HG03095 (cell line): Measurements from ENCODE around the gene GGT7.
"Not testable (repeated sequence)": the region's sequence is repeated elsewhere in the genome, so short reads cannot be mapped to it uniquely, and the experiment has no call there.

Source experiments
- ATAC-seq: cut with Tn5 transposase; IDR thresholded peaks from one replicate; pipeline ENCODE4 v1.9.1; 2021; ENCODE audit warnings: moderate library complexity; ENCODE audit not compliant: unreplicated experiment

GGT7 gene

GRCh38 chr20:34883809-34884208, 11.2 kb upstream of the GGT7 start:
- no peak for ATAC-seq

- no peak for ATAC-seq
Observed at GRCh38 chr20:34883087-34883688, 10.5 kb upstream of the GGT7 start.

GRCh38 chr20:34881689-34882088, 9.0 kb upstream of the GGT7 start:
- no peak for ATAC-seq

- ATAC-seq: not testable (repeated sequence)
Observed at GRCh38 chr20:34880971-34881370, 8.3 kb upstream of the GGT7 start.

DNA sequence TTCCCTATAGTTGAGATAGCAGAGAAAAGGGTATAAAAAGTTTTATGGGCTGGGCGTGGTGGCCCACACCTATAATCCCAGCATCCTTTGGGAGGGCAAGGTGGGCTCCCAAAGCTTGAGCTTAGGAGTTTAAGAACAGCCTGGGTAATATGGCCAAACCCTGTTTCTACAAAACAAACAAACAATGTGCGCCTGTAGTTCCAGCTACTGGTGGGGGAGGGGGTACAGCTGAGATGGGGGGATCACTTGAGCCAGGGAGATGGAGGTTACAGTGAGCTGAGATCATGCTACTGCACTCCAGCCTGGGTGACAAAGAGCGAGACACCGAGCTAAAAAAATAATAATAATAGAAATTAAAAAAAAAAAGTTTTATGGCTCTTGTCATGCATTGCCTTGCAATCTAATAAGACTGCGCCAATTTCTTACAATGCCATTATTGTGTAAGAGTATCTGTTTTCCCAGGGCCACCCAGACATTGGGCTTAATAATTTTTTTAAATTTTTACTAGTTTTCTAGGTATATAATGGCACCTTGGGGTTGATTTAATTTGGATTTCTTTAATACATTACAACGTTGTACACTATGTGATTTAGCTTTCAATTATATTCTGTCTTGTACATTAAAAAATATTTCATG, 7.7 kb upstream of the GGT7 start:
- ATAC-seq: no peak

DNA sequence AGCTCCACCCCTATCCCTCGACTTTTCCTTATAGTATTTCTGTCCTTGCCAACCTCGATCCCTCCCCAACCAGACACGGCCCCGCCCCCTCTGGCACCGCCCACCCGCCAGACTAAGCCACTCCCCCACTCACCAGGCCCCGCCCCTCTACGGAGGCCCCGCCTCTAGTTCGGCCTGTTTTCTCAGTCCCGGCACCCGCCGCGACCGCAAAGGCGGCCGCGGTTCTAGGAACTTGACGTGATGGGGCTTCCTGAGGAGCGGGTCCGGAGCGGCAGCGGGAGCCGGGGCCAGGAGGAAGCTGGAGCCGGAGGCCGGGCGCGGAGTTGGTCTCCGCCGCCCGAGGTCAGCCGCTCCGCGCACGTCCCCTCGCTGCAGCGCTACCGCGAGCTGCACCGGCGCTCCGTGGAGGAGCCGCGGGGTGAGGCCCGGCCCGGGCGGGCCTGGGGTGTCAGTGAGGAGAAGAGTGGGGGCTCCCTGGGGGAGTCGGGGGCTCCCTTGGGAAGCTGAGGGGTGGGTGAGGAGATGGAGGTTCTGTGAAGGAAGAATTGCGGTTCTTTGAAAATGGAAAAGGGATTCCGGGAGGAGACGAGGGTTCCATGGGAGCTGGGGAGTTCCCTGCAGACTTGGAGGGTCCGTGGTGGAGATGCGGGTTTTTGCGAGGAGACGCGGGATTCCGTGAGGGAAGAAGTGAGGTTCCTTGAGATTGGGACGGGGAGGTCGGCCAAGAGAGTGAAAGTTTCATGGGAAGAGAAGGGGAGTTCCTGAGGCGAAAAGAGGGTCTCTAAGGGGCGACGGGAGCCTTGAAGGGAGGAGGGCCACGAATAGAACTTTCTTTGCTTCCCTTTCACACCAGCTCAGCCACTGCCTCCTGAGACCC, 4.0 kb upstream of the GGT7 start, which contains the start of gene ACSS2:
Gene ACSS2, plus strand, starts transcription at position 207 of the 877 bp plus-strand sequence. Its CDS starts 34 bp downstream, at position 241.
- peak; percentile 29 for ATAC-seq

- ATAC-seq: peak; percentile 63
Observed at GRCh38 chr20:34875642-34876405, 3.2 kb upstream of the GGT7 start.

GRCh38 chr20:34874094-34874654, 1.5 kb upstream of the GGT7 start:
- ATAC-seq: no peak

GRCh38 chr20:34873583-34874093, 982 bp upstream of the GGT7 start:
- ATAC-seq: no peak

DNA sequence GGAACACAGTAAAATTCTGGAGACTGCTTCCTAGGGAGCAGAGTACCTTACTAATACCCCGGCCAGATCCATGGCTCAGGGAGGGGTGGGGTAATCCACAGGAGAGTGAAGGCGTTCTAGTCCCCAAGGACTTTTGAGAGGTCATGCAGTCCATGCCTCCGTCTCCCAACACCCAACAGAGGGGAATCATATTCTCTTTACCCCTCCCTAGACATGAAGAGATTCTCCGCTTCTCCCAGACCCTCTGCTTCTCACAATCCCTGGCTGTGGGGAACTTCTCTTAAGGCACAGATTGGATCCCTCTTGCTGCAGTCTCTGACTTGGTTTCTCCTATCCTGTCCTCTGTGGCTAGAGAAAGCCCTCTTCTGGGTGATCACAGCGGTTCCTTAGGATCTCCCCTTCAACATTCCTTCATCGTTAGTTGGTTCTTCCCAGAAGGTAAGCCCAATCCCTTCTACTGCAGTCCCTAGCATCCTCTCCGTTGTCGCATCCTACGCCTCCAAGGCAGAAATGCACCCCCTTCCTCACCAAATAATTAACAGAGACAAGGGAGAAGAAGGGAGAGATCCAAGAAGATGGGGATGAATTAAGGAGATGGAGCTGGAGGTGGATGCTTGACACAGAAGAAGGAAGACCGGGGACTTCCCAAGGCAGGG, 562 bp downstream of the GGT7 start:
- no peak for ATAC-seq

DNA sequence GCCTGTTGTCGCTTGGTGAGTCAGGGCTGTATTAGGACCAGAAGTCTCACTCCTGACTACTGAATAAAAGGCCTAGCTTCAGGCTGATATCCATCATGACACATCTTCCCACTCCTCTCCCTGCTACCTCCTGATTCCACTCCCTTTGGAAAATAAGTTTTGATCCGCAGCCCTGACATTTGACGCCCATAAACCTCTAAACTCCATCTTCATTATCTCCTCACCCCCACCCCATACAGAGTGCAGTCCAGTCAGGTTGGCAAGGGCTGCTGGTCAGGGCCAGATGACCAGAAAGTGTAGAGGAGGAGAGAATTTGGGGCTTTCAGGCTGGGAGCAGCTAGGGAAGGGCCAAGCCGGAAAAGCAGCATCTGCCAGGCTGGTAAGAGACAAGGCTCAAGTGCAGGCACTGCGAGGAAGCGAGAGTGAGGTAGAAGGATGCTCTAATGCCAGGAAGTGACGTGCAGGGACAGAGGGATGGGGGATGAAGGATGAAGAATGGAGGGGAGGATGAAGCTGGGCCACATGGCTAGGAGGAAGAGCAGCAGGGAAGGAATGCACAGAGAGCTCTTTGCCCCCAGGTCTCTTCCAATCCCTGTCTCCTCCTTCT, 1.2 kb downstream of the GGT7 start:
- no peak for ATAC-seq

DNA sequence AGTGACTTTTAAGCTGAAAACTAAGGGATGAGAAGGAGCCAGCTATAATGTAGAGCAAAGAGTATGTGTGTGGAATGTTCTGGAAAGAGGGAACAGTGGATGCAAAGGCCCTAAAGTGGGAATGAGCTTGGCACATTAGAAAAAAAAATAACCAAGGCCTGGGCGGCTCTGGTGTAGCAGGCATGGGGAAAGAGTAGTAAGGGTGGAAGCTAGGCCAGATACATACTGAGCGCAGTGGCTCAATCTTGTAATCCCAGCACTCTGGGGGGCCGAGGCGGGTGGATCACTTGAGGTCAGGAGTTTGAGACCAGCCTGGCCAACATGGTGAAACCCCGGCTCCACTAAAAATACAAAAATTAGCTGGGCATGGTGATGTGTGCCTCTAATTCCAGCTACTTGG, 8.4 kb downstream of the GGT7 start:
- ATAC-seq: no peak

- no peak for ATAC-seq
Observed at GRCh38 chr20:34863421-34863965, 9.2 kb downstream of the GGT7 start.

DNA sequence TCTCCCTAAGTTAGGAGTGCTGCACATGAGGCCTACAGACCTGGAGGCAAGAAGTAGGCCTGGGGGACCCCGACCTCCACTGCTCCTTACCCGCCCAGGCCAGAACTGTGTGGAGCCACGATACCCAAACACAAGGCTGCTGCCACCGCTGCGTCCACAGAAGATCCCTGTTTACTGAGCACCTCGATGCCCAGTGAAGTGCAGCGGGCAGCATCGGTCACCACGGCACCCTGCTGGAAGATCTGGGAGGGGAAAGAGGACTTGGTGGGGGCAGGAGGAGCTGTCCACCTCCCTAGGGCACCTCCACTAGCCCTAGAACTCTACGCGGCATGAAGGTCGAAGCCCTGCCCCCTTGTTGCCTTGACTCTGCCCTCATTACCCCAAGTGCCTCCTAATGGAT, 9.9 kb downstream of the GGT7 start:
- no peak for ATAC-seq

DNA sequence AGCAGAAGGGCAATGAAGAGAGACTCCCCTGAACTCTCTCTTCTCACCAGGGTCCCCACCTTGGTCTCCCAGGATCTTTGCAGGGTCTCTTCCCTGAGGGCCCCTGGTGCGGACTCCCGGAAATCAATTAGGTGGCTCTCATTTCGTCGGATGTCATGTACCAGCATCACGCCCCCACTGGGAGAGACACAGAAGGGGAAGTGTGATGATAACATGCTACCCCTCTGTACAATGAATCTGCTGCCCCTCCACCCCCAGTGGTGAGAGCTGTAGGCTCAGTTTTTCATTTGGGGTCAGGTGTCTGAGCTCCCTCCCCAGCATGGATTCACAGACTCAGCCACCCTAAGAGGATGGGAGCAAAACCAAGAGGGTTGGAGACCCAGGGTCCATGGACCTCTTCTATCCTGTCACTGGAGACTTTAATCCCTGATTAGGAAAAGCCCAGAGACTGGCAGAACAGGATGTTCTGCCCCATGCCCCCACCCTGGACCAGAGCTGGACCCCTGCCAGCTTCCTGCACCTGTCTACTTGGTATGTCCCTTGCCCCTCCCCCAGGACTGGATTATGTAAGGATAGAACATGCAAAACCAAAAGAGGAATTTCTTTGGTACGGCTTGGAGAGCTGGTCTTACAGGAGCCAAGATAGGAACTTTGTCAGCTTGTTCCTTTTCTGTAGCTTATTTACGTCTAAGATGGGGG, 11.1 kb downstream of the GGT7 start:
- no peak for ATAC-seq

GRCh38 chr20:34859826-34860545, 12.7 kb downstream of the GGT7 start:
- ATAC-seq: no peak

- ATAC-seq: no peak
Observed at GRCh38 chr20:34859367-34859766, 13.3 kb downstream of the GGT7 start.

- ATAC-seq: no peak
Observed at GRCh38 chr20:34852298-34852697, 20.4 kb downstream of the GGT7 start.
